Endodermal cell (in vitro differentiated cells): ENCODE measurements around the gene SUN2. TPM values are rescaled to one million over a fixed set of nuclear protein-coding genes. Genes with fewer than 3 reads are reported as not detected.

Experiments used
- DNase-seq: peaks from one replicate; pipeline ENCODE4 v3.0.0-alpha.2; 2017
- H3K27ac ChIP-seq: 2 replicates; pipeline ENCODE4 v1.5.1; 2013; ENCODE audit warnings: mild to moderate bottlenecking, low read depth, low read length, moderate library complexity
- H3K27me3 ChIP-seq: 2 replicates; pipeline ENCODE4 v1.6.1; 2013; ENCODE audit warnings: mild to moderate bottlenecking, low read length, moderate library complexity; ENCODE audit not compliant: insufficient read depth, control insufficient read depth, poor library complexity, severe bottlenecking
- H3K36me3 ChIP-seq: 2 replicates; pipeline ENCODE4 v1.7.0; 2013; ENCODE audit warnings: mild to moderate bottlenecking, low read length, moderate library complexity; ENCODE audit not compliant: control insufficient read depth, insufficient read depth
- H3K4me1 ChIP-seq: one replicate; pipeline ENCODE4 v1.7.0; 2013; ENCODE audit warnings: low read length; ENCODE audit not compliant: control insufficient read depth, insufficient read depth
- H3K4me3 ChIP-seq: 2 replicates; pipeline ENCODE4 v1.5.1; 2013; ENCODE audit warnings: mild to moderate bottlenecking, low read length, moderate library complexity
- H3K9ac ChIP-seq: 2 replicates; pipeline ENCODE4 v1.6.1; 2013; ENCODE audit warnings: mild to moderate bottlenecking, low read length, moderate library complexity; ENCODE audit not compliant: poor library complexity, severe bottlenecking; ENCODE audit errors: extremely low read depth
- H3K9me3 ChIP-seq: 2 replicates; pipeline ENCODE4 v1.6.1; 2013; ENCODE audit warnings: mild to moderate bottlenecking, low read length, moderate library complexity; ENCODE audit not compliant: control insufficient read depth
- H3K27ac Mint-ChIP-seq: 2 replicates; pipeline ENCODE4 v1.8.0; 2020; ENCODE audit warnings: mixed read lengths
- H3K27me3 Mint-ChIP-seq: 2 replicates; pipeline ENCODE4 v1.8.0; 2021; ENCODE audit warnings: mild to moderate bottlenecking, mixed read lengths; ENCODE audit not compliant: insufficient read depth
- H3K36me3 Mint-ChIP-seq: 2 replicates; pipeline ENCODE4 v1.8.0; 2020; ENCODE audit warnings: low read depth, mixed read lengths
- H3K4me1 Mint-ChIP-seq: 2 replicates; pipeline ENCODE4 v1.8.0; 2020; ENCODE audit warnings: mixed read lengths
- H3K4me3 Mint-ChIP-seq: 2 replicates; pipeline ENCODE4 v1.8.0; 2020; ENCODE audit warnings: mild to moderate bottlenecking, moderate library complexity, mixed read lengths
- H3K9me3 Mint-ChIP-seq: 2 replicates; pipeline ENCODE4 v1.8.0; 2020; ENCODE audit warnings: mild to moderate bottlenecking, mixed read lengths
- WGBS, 2 experiments: methylation state at CpG; one replicate each; pipeline versions ENCODE4 v1.1.5 to v1.1.7; 2013; ENCODE audit warnings: missing lambda C conversion rate in 2 of 2, mixed read lengths in 1 of 2; ENCODE audit not compliant: insufficient coverage in 1 of 2, insufficient read length in 1 of 2; 5-methylcytosine and 5-hydroxymethylcytosine counted together
- total RNA-seq, 2 donors: library from RNA; stranded (reverse); fragmentation: NEBNext Ultra II Directional in 1 of 2; extraction: Animal tissue kit (Norgen Biotek cat#: 25700) in 1 of 2; gene quantifications; 2 replicates in 1 of 2; 3 replicates in 1 of 2; pipeline ENCODE4 v1.2.1, GENCODE V29; 2021
- TF ChIP-seq, protein P1 (sequence below): fragments of 200-600 bp; sonication (generic); conservative IDR thresholded peaks from 2 replicates; pipeline ENCODE4 v1.5.0; 2021; ENCODE audit warnings: antibody characterized with exemption, mild to moderate bottlenecking

The SUN2 gene
- total RNA-seq, 2 donors from 2014 or later = 23.0 to 32.4 TPM

DNA sequence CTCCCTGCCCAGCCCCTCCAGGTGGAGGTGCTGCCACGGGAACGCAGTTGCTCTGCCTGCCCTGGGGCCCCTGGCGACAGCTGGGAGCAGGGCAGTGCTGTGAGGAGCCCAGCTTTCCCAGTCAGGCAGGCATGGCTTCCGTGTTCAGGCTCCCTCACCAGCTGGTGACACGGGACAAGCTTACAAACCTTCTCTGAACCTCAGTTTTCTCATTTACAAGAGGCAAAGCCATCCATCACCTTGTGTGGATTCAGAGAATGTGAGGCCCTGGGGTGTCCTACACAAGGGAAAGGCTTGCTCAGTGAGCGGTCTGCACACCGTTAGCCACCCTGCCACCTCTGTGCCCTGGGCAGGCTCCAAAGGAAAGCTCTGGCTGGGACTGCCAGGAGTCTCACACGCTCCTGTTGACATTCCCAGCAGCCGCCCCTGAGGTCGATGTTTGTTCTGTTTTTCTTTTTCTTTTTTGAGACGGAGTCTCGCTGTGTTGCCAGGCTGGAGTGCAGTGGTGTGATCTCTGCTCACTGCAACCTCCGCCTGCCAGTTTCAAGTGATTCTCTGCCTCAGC, 23.5 kb downstream of the SUN2 start:
- H3K36me3 ChIP-seq = peaks cover 85% of the 10 kb centered on the region
- no peaks in the 10 kb centered on the region for H3K9me3 Mint-ChIP-seq
- no peak for DNase-seq
- H3K4me1 Mint-ChIP-seq = no peaks in the 10 kb centered on the region
- H3K4me3 Mint-ChIP-seq = no peak overlapping the region
- no peaks in the 10 kb centered on the region for H3K27me3 ChIP-seq
- 76 to 90% methylated on average over 10 to 13 of the region's 13 CpGs for WGBS, 2 experiments
- H3K4me1 ChIP-seq = no peaks in the 10 kb centered on the region
- H3K9me3 ChIP-seq = no peaks in the 10 kb centered on the region
- no peaks in the 10 kb centered on the region for H3K27me3 Mint-ChIP-seq
- no peak overlapping the region for H3K9ac ChIP-seq
- no peak overlapping the region for H3K27ac Mint-ChIP-seq
- H3K27ac ChIP-seq = peak overlapping the region; percentile 58
- TF ChIP-seq, protein P1, sequence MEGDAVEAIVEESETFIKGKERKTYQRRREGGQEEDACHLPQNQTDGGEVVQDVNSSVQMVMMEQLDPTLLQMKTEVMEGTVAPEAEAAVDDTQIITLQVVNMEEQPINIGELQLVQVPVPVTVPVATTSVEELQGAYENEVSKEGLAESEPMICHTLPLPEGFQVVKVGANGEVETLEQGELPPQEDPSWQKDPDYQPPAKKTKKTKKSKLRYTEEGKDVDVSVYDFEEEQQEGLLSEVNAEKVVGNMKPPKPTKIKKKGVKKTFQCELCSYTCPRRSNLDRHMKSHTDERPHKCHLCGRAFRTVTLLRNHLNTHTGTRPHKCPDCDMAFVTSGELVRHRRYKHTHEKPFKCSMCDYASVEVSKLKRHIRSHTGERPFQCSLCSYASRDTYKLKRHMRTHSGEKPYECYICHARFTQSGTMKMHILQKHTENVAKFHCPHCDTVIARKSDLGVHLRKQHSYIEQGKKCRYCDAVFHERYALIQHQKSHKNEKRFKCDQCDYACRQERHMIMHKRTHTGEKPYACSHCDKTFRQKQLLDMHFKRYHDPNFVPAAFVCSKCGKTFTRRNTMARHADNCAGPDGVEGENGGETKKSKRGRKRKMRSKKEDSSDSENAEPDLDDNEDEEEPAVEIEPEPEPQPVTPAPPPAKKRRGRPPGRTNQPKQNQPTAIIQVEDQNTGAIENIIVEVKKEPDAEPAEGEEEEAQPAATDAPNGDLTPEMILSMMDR = no peak
- H3K36me3 Mint-ChIP-seq = peaks cover 33% of the 10 kb centered on the region
- no peak overlapping the region for H3K4me3 ChIP-seq

DNA sequence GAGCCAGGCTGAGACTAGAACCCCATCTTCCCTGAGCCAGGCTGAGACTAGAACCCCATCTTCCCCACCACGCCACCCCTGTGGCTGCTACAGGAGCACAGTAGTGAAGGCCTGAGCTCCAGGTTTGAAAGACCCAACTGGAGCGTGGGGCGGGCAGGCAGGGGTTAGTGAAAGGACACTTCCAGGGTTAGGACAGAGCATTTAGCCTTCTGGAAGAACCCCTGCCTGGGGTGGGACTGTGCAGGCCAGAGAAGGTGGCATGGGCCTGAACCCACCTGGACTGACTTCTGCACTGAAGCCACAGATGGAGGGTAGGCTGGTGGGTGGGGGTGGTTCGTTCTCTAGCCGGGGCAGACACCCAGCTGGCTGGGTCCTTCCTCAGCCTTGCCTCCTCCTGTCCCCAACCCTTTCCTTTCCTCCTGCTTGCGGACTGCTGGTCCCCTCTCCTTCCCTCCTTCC, 24.1 kb downstream of the SUN2 start:
- Mint-ChIP-seq H3K9me3 (no peaks in the 10 kb centered on the region), H3K27me3 (no peaks in the 10 kb centered on the region), H3K36me3 (peaks cover 34% of the 10 kb centered on the region), H3K27ac (no peak overlapping the region), H3K4me1 (no peaks in the 10 kb centered on the region), H3K4me3 (no peak overlapping the region)
- WGBS, 2 experiments = 92 to 95% methylated on average over 4 to 6 of the region's 6 CpGs
- no peaks in the 10 kb centered on the region for H3K27me3 ChIP-seq
- H3K36me3 ChIP-seq = peaks cover 89% of the 10 kb centered on the region
- DNase-seq = no peak
- H3K9me3 ChIP-seq = no peaks in the 10 kb centered on the region
- no peaks in the 10 kb centered on the region for H3K4me1 ChIP-seq
- no peak overlapping the region for H3K4me3 ChIP-seq
- H3K27ac ChIP-seq = no peak overlapping the region
- TF ChIP-seq, protein P1 = no peak
- H3K9ac ChIP-seq = no peak overlapping the region

DNA sequence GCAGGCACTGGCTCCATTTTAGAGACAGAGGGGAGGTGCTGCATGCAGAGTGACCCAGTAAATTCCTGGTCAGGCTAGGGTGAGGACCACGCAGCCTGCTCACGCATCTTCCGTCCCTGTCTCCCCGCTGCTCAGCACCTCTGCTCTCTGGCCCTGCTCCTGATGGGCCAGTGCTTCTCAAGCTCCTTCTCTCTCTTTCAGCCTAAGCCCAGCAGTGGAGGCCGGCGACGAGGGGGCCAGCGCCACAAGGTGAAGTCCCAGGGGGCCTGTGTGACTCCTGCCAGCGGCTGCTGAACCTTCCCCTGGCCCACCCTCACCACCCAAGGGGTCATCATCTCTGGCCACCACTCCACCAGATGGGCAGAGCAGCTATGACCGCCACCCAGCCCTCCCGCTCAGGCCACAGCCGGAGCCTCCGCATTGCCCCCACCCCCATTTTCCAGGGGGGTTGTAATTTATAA, 25.4 kb downstream of the SUN2 start:
- H3K27me3 ChIP-seq = no peaks in the 10 kb centered on the region
- H3K4me3 Mint-ChIP-seq = no peak overlapping the region
- H3K27ac Mint-ChIP-seq = no peak overlapping the region
- H3K36me3 Mint-ChIP-seq = peaks cover 46% of the 10 kb centered on the region
- H3K36me3 ChIP-seq = peaks cover 90% of the 10 kb centered on the region
- no peaks in the 10 kb centered on the region for H3K9me3 Mint-ChIP-seq
- no peaks in the 10 kb centered on the region for H3K4me1 Mint-ChIP-seq
- H3K9ac ChIP-seq = no peak overlapping the region
- H3K4me3 ChIP-seq = no peak overlapping the region
- no peaks in the 10 kb centered on the region for H3K9me3 ChIP-seq
- TF ChIP-seq, protein P1 = no peak
- no peaks in the 10 kb centered on the region for H3K27me3 Mint-ChIP-seq
- no peak overlapping the region for H3K27ac ChIP-seq
- no peak for DNase-seq
- WGBS, 2 experiments = 95 to 100% methylated on average over 3 to 12 of the region's 13 CpGs
- H3K4me1 ChIP-seq = no peaks in the 10 kb centered on the region
